Left colon (tissue), 2 donors: Measurements from ENCODE around the gene GPR65. TPM values are rescaled to one million over a fixed set of nuclear protein-coding genes. Genes with fewer than 3 reads are reported as not detected.

Source experiments
- ATAC-seq: fragments of 200-7000 bp; cut with Tn5 transposase; one replicate; pipeline ENCODE4 v1.9.1; 2020; ENCODE audit warnings: mild to moderate bottlenecking, moderate library complexity
- DNase-seq, 2 donors: peaks; one replicate each; pipeline ENCODE4 v3.0.0-alpha.2; 2020
- intact Hi-C, 2 donors: fragments of 100-400 bp; cut with DNase I in 1 of 2; cut with micrococcal nuclease in 1 of 2; formaldehyde crosslinking; loops; one replicate each; pipeline versions ENCODE4 v1.11.2 to v1.14.0; 2022; cut with DNase I, micrococcal nuclease
- total RNA-seq, 2 donors: library from RNA; stranded (reverse); fragmentation: NEBNext Ultra II Directional; extraction: Animal tissue kit (Norgen Biotek cat#: 25700); gene quantifications; one replicate each; pipeline ENCODE4 v1.2.1, GENCODE V29; 2021
- donor health status: DM: no; HTN: no; CAD: no.
- donor health status: DM: yes; HTN: yes; CAD: no.

Gene GPR65
- total RNA-seq, 2 donors from 2014 or later = 0.18 to 1.5 TPM

DNA sequence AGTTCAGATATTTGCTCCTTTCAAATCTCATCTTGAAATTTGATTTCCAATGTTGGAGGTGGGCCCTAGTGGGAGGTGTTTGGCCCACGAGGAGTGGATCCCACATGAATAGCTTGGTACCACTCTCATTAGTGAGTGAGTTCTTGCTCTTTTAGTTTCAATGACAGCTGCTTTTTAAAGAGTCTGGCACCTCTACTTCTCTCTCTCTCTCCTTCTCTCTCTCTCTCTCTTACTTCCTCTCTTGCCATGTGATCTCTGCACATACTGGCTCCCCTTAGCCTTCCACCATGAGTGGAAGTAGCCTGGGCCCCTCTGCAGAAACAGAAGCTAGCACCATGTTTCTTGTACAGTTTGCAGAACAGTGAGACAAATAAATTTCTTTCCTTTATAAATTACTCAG, 25.1 kb downstream of the GPR65 start:
- DNase-seq (no peak), ATAC-seq (no peak)
- intact Hi-C loops = no loop called here

DNA sequence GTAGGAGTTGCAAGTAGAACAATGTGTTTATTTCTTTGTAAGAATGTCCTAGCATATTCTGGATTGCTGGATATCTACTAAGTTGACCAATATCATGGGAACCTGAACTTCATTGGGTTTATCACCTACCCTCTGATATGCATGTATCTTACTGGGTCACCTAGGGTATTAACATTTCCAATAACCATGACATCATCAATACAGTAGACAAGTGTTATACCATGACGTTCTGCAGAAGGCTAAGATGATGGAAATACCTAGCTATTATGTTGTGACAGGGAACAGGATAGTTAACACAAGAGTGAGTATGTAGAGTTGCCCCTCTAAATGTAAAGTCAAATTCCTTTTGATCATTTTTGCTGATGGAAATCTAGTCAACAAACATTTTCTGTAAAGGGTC, 26.0 kb downstream of the GPR65 start:
- intact Hi-C loops = no loop called here
- ATAC-seq (no peak), DNase-seq (no peak)

DNA sequence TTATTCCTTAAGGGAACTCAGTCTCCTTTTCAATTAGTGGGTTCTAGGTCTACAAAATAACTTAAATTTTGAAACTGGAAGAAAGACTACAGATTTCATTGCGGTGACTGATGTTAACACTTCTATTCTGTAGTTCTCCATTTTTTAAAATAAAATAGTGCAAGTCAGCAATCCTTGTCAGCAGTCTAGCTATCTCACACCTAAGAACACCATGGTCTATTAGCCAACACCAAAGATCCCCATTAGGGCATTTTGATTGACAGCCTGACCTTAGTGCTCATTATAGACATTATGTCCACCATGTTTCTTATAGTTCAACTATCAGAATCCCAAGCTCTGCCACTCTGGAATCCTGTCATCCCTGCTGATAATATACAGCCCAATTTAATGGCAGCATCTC, 27.4 kb downstream of the GPR65 start:
- DNase-seq (no peak), ATAC-seq (no peak)
- intact Hi-C loops = no loop called here

DNA sequence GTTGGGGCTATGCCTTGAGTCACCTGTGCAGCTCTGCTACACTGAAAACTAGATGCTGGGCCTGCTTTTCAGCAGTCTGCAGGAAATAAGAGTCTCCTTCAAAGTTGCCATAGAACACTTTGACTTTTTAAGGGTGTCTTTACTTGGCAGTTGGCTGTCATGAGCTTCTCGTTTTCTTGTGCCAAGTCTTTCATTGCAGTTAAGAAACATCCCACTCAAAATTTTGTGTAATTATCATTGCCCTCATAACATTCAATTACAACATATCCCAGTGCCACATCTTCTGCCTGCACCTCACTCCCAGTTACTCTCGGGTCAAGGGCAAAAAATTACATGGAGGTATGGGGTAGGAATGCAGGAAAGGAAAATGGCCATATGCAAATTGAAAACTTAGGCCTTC, 29.1 kb downstream of the GPR65 start:
- intact Hi-C loops = no loop called here
- DNase-seq = no peak
- ATAC-seq = no peak

DNA sequence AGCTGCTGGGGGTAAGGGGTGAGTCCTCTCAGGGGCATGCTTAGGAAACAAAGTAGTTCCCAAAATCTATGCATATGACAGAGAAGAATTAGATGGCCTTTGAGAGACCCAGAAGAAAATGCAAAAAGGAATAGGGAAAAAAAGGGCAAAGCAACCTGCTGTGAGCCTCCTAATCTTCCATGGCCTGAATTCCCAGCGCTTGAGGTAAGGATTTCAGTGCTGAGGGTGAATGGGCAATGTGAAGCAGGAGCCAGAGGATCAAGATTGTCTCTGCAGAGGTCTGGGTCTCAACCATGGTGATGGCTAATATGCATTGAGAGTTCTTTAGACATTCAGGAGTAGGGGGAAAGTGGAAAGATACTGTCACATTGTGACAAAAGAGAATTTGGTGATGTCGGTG, 31.5 kb downstream of the GPR65 start:
- intact Hi-C loops = no loop called here
- DNase-seq (no peak), ATAC-seq (no peak)

DNA sequence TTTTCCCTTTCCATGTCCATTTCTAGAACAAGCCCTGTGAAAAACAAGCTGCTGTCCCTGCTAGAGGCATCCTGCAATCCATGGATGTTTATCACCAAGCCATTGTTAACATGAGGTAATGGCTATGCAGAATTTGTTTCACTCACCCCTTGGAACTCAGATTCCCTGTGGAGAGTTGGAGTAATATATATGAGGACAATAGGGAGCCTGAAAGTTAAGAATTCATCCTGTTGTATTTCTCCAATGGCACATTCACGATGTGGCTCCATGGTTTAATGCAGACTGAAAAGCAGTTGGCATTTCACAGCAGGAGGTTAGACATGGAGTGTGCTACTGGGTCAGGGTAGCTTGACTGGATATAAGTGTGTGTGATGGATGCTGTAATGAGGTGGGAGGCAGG, 32.4 kb downstream of the GPR65 start:
- no peak for ATAC-seq
- DNase-seq = no peak
- intact Hi-C loops = no loop called here

DNA sequence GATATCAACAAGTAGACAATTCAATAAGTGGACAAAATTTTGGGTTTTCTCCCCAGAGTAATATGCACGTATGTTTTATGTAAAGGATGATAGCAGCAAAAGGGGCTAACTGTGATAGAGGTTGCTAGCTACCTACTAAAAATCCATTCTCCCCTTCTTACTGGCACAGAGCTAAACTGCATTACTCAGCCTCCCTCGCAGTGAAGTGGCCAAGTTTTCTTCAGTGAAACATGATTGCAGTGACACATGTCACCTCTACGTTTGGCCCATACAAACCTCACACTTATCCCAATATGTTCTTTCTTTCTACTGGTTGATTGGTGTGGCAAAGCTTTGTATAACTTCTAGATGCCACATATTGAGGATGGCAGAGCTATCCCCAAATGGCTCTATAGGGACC, 34.3 kb downstream of the GPR65 start:
- intact Hi-C loops = no loop called here
- DNase-seq (no peak), ATAC-seq (no peak)

DNA sequence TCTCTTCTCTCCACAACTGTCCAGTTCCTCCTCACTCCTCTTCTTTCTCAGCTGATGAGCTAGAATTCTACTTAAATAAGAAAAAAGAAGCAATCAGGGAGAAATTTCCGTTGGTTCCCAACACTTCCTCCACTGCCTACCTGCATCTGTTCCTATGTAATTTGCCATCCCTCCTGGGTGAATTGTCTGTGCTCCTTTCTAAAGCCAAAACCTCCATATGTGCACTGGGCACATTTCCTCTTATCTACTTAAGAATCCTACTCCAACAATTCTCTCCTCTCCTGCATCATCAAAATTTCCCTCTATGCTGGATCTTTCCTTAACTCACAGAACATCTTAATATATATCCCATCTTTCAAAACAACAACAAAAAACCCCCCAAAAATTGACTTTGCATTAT, 35.2 kb downstream of the GPR65 start:
- intact Hi-C loops = no loop called here
- ATAC-seq = no peak
- no peak for DNase-seq

DNA sequence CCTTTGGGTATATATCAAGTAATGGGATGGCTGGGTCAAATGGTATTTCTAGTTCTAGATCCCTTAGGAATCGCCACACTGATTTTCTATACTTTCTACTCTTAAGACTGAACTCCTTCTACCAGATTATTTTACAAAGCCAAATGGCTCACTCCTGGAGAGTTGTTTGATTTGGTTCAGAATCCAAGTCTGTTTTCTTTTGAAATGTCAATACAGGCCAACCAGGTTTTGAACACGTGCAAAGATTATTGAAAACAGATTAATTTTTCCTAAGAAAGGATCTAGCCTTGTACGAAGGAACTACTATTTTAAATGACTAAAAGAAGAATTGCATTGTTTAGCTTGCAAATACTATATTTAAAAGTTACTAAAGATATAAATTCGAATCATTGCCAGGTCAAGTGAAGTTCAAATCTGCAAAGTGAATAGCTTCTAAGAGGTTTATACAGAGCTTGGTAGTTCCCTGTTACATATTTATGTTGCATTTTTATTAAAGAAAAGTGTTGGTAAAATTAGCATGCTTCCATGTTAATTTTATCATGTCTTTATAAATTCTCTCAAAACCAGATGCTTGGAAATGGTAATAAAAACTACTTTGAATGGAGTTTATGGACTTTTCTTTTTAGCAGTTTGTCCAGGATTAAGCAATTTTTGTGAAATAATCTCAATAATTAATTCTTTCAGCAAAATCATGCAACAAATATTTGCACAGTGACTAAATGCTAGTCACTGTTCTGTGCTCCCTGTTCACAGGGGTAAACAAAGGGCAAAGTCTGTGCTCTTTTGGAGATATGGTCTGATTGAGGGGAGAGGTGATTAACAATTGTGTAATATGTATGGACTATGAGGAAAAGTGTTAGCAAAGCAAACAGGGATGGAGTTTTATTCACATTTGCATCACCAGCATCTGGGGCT, 38.9 kb downstream of the GPR65 start:
- no peak for DNase-seq
- ATAC-seq = peak; percentile 48
- intact Hi-C loops = no loop called here

DNA sequence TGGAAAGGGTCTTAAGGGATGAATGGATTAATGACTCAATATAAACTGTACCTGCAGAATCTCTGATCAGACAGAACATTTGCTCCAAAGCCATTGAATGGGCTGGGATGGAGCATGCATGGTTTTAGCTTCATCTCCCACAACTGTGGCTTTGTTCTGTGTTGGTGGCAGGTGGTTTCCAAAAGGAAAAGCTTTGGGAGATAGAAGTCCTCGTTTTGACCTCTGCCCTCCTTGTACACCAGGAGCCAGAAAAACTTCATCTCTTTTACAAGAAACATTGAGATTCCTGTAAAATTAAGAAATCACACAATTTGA, 39.5 kb downstream of the GPR65 start:
- no peak for DNase-seq

DNA sequence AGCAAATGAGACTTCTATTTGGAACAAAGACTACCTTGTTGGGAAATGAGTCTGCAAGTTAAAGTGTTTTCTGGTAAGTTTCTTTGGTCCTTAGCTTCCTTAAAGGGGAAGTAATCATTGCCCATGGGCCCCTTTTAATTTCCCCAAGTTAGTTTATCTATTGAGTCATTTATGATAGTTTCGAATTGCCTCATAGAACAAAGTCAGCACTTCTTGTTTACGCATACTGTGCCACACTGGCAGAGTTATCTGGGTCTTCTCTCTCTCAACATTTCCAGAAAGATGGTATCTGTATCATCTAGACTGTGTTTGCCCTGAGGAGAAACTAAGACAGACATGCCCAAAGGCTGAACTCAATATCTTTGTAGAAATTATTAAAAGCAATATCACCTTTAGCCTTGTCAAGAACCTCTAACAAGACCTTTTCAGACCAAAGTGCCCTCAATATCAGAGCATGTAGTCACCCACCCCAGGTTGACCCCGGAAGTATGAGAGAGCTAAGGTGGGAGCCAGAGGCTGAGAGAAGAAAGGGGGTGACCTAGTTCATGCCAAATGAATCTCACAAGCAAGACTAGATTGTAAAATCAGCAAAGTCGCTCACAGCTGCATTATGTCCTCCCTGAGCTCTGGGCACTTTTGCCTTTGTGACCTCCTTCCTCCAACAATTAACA, 40.0 kb downstream of the GPR65 start:
- peak; percentile 18 for ATAC-seq
- intact Hi-C loops = no loop called here
- DNase-seq = no peak

More for the DNA sequence above, 39.5 kb downstream of the GPR65 start:
- ATAC-seq = no peak
- intact Hi-C loops = no loop called here

DNA sequence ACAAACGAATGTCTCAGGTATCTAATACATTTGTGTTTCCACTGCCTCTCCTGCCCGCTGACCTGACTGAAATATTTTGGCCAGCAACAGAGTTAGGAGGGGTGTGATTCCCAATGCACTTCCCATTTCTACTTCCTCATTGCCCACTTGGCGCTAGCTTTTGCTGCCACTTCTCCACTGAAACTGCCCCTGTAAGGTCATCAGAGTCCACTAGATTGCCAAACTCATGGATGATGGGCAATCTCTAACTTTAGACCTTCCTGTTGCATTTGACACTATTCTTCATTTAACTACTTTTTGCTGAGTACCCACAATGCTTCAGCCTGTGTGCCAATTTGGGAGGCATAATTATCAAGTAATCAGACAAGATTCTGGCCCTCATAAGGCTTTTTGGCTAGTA, 40.8 kb downstream of the GPR65 start:
- intact Hi-C loops = no loop called here
- DNase-seq = peak in 1 of 2 donors; percentile 30
- peak; percentile 58 for ATAC-seq

DNA sequence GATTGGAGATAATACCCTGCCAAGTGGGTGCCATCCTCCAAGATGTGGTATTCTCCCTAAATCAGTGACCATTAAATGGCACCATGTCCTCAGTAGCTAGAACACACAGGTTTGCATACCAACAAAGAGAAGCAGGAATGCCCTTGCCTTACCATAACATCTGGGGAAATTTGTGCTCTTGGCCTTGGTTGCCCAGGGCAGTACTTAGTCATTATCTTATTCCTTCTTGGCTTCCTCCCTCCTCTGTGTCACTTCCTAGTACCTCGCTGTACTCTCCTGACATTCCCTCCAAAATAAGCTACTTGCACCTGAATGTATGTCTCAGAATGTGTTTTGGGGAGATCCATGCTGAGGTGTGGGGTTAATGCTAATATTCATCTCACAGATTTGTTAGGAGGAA, 43.4 kb downstream of the GPR65 start:
- DNase-seq (no peak), ATAC-seq (no peak)
- intact Hi-C loops = no loop called here

DNA sequence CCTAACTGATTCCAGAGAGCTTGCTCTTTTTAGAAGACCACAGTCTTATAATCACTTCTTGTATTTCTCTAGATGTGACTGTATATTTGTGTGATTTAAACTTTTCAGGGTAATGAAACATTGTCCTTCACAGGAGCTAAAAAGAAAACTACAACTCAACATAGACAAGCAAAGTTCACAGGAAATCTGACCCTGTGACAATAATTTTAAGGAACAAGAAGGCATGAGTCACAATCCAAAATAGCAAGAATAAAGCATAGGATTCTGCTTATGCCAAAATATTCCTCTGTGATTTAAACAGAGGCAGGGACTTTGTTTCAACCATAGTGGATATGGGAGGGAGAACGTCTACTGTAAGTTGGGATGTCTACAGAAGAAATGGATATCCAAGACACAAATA, 44.3 kb downstream of the GPR65 start:
- DNase-seq = no peak
- intact Hi-C loops = no loop called here
- no peak for ATAC-seq

DNA sequence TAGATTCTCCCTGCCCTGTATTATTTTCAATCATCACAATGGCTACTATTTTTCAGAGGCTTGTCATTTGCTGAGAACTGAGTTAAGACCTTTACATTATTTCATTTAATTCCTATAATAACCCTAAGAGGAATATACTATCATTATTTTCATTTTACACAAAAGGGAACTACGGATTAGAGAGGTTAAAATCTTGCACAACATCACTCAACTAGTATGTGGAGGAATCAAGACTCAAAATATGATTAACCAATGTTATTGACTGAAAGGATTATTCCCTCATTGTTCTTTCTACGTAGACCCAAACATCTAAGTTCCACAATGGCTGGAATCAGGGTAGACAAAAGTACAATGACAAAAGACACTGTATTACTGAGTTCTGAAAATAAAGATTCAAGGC, 45.0 kb downstream of the GPR65 start:
- intact Hi-C loops = no loop called here
- DNase-seq = no peak
- no peak for ATAC-seq

DNA sequence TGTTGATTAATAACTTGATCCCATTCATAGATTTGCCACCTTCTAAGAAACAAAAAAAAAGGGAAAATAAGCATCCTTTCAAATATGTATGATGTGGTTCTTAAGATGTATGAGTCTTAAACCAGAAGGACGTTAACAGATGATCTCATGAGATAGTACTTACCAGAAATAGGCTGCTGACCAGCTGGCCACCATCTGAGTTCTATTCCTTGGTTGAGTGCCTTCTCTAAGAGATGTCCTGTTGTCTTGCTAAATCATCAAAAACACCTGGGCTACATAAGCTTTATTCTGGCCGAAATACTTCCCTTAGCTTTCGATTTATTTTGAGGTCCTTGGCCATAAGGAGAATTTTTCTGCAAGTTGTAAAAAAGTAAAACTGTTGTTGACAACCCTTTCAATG, 55.6 kb downstream of the GPR65 start:
- intact Hi-C loops = no loop called here
- DNase-seq (no peak), ATAC-seq (no peak)

DNA sequence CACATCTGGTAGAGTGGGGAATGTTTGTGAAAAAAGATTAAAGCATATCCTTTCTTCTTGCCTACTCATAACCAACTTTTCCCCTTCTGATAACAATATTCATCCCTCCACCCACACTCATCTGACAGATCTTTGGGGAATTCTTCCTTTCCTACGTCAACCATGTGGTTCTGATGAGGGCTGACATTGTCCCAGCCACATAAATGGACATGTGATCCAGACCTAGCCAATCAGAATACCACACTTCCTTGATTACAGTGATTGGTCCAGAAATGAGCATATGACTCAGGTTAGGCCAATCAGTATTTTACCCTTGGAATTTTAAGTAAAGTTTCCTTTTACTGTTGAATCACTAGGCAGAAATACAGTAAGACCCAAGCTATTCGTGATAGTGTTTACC, 58.9 kb downstream of the GPR65 start:
- intact Hi-C loops = no loop called here
- no peak for ATAC-seq
- DNase-seq = no peak
